Right lobe of liver (tissue), 4 donors: ENCODE data around the gene COX17.

Experiments used
- POLR2A ChIP-seq: fragments of 450-650 bp; IDR thresholded peaks from one replicate; pipeline ENCODE4 v1.6.1; 2017; ENCODE audit warnings: antibody characterized with exemption, mild to moderate bottlenecking
- TF ChIP-seq, protein P1 (sequence below), 4 donors: fragments of 200-600 bp in 3 of 4; fragments of 450-650 bp in 1 of 4; IDR thresholded peaks; one replicate each; pipeline versions ENCODE4 v1.5.1 to v1.8.0; 2016 to 2022; ENCODE audit warnings: antibody characterized with exemption in 4 of 4, mild to moderate bottlenecking in 2 of 4
- donor health status: DM: no; HTN: no; CAD: no.
- donor health status: DM: no; HTN: no; CAD: no.
- donor health status: DM: no; HTN: yes; CAD: no.

DNA sequence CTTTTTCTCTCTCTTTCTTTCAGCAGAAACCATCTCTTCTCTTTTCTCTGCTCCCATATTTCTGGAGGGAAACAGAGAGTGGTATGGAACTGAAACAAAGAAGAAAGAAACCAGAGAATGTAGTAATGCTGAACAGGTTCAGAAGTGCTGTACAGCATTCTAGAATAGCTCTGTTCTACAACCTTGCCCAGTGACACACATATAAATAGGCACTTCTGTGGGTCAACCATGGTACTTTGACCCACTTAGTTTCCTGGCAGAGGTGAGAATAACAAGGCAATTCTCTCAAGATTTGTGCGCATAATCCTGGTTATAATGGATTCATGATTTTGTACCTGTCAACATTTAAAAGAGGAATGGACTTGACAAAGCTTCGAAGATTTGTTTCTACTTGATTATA is 37.9 kb upstream of the COX17 start:
- TF ChIP-seq, protein P1, sequence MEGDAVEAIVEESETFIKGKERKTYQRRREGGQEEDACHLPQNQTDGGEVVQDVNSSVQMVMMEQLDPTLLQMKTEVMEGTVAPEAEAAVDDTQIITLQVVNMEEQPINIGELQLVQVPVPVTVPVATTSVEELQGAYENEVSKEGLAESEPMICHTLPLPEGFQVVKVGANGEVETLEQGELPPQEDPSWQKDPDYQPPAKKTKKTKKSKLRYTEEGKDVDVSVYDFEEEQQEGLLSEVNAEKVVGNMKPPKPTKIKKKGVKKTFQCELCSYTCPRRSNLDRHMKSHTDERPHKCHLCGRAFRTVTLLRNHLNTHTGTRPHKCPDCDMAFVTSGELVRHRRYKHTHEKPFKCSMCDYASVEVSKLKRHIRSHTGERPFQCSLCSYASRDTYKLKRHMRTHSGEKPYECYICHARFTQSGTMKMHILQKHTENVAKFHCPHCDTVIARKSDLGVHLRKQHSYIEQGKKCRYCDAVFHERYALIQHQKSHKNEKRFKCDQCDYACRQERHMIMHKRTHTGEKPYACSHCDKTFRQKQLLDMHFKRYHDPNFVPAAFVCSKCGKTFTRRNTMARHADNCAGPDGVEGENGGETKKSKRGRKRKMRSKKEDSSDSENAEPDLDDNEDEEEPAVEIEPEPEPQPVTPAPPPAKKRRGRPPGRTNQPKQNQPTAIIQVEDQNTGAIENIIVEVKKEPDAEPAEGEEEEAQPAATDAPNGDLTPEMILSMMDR (IDR thresholded peaks at IDR 0.05): no peak
- TF ChIP-seq POLR2A: no peak
